ENCODE results near the gene FNIP1.
A peak's percentile ranks its signal among the peaks of the same experiment; 100 is the strongest.

Gene FNIP1

GRCh38 chr5:131630963-131631350, 165.9 kb downstream of the FNIP1 start:
- Histone ChIP-seq H3K4me3 (ENCODE audit: low read depth in 1 of 2, low read length in 2 of 2) (no peak overlapping the region), H2AFZ (ENCODE audit: low read depth, low read length) (no peak overlapping the region), H3K27ac (ENCODE audit: low read length) (no peak overlapping the region), H3K9me3 (ENCODE audit: insufficient read depth, low read length, severe bottlenecking) (no peaks in the 10 kb centered on the region), H3K4me1 (ENCODE audit: insufficient read depth, low read length) (peaks cover 38% of the 10 kb centered on the region), H3K9ac (ENCODE audit: low read depth, low read length) (no peak overlapping the region), H3K79me2 (ENCODE audit: insufficient read depth, low read length) (peaks cover 91% of the 10 kb centered on the region), H3K4me2 (ENCODE audit: insufficient read depth, low read length) (peak overlapping the region; percentile 10; the same call in 1 of the 2 replicates), H3K36me3 (ENCODE audit: insufficient read depth, low read length) (peaks cover 5% of the 10 kb centered on the region; the same call in 1 of the 2 replicates), H3K27me3 (ENCODE audit: insufficient read depth, low read length, poor library complexity) (no peaks in the 10 kb centered on the region), H4K20me1 (ENCODE audit: insufficient read depth, low read length) (peaks cover 27% of the 10 kb centered on the region; the same call in 1 of the 2 replicates)
- TF ChIP-seq EZH2 (IDR thresholded peaks at IDR 0.05; ENCODE audit: borderline replicate concordance, low read depth, low read length, severe bottlenecking) (no peak), CTCF (IDR thresholded peaks at IDR 0.05; ENCODE audit: borderline replicate concordance, extremely low read depth, low read length, poor library complexity, severe bottlenecking) (no peak)
- DNase-seq, result no peak
- no peak for ATAC-seq (ENCODE audit: insufficient read depth, low read depth)

- Histone ChIP-seq H3K9me3 (ENCODE audit: insufficient read depth, low read length, severe bottlenecking) (no peaks in the 10 kb centered on the region), H3K4me1 (ENCODE audit: insufficient read depth, low read length) (peaks cover 38% of the 10 kb centered on the region), H3K27ac (ENCODE audit: low read length) (no peak overlapping the region), H3K4me2 (ENCODE audit: insufficient read depth, low read length) (peak overlapping the region; percentile 10; the same call in 1 of the 2 replicates), H4K20me1 (ENCODE audit: insufficient read depth, low read length) (peaks cover 29% of the 10 kb centered on the region; the same call in 1 of the 2 replicates), H3K9ac (ENCODE audit: low read depth, low read length) (no peak overlapping the region), H3K36me3 (ENCODE audit: insufficient read depth, low read length) (peaks cover 5% of the 10 kb centered on the region; the same call in 1 of the 2 replicates), H2AFZ (ENCODE audit: low read depth, low read length) (no peak overlapping the region), H3K4me3 (ENCODE audit: low read depth in 1 of 2, low read length in 2 of 2) (no peak overlapping the region), H3K27me3 (ENCODE audit: insufficient read depth, low read length, poor library complexity) (no peaks in the 10 kb centered on the region), H3K79me2 (ENCODE audit: insufficient read depth, low read length) (peaks cover 97% of the 10 kb centered on the region)
- DNase-seq (no peak), ATAC-seq (ENCODE audit: insufficient read depth, low read depth) (no peak)
- TF ChIP-seq EZH2 (IDR thresholded peaks at IDR 0.05; ENCODE audit: borderline replicate concordance, low read depth, low read length, severe bottlenecking), result no peak
- TF ChIP-seq CTCF (IDR thresholded peaks at IDR 0.05; ENCODE audit: borderline replicate concordance, extremely low read depth, low read length, poor library complexity, severe bottlenecking), result no peak
Observed at GRCh38 chr5:131630208-131630962, 166.4 kb downstream of the FNIP1 start.

GRCh38 chr5:131628990-131629389, 167.8 kb downstream of the FNIP1 start:
- peaks cover 35% of the 10 kb centered on the region for H3K4me1 ChIP-seq (ENCODE audit: insufficient read depth, low read length)
- no peak for ATAC-seq (ENCODE audit: insufficient read depth, low read depth)

More at GRCh38 chr5:131628990-131629389, 167.8 kb downstream of the FNIP1 start:
- TF ChIP-seq CTCF (IDR thresholded peaks at IDR 0.05; ENCODE audit: borderline replicate concordance, extremely low read depth, low read length, poor library complexity, severe bottlenecking) (no peak), EZH2 (IDR thresholded peaks at IDR 0.05; ENCODE audit: borderline replicate concordance, low read depth, low read length, severe bottlenecking) (no peak)
- no peak overlapping the region for H3K9ac ChIP-seq (ENCODE audit: low read depth, low read length)
- no peaks in the 10 kb centered on the region for H3K27me3 ChIP-seq (ENCODE audit: insufficient read depth, low read length, poor library complexity)
- peaks cover 33% of the 10 kb centered on the region; the same call in 1 of the 2 replicates for H4K20me1 ChIP-seq (ENCODE audit: insufficient read depth, low read length)
- DNase-seq, result no peak
- H3K27ac ChIP-seq (ENCODE audit: low read length), result no peak overlapping the region
- H3K4me2 ChIP-seq (ENCODE audit: insufficient read depth, low read length), result peak overlapping the region; percentile 14; the same call in 1 of the 2 replicates
- no peak overlapping the region for H3K4me3 ChIP-seq (ENCODE audit: low read depth in 1 of 2, low read length in 2 of 2)
- H3K36me3 ChIP-seq (ENCODE audit: insufficient read depth, low read length), result no peaks in the 10 kb centered on the region
- no peaks in the 10 kb centered on the region for H3K9me3 ChIP-seq (ENCODE audit: insufficient read depth, low read length, severe bottlenecking)
- H3K79me2 ChIP-seq (ENCODE audit: insufficient read depth, low read length), result peaks cover 98% of the 10 kb centered on the region
- no peak overlapping the region for H2AFZ ChIP-seq (ENCODE audit: low read depth, low read length)

Data from DND-41 (cell line).